ENCODE results near the gene PRR4. TPM values are rescaled to one million over a fixed set of nuclear protein-coding genes. Genes with fewer than 3 reads are reported as not detected.

Gene PRR4
- total and polyA plus RNA-seq, 8 donors, result 1.2 to 19.8 (median 9.1) TPM

DNA sequence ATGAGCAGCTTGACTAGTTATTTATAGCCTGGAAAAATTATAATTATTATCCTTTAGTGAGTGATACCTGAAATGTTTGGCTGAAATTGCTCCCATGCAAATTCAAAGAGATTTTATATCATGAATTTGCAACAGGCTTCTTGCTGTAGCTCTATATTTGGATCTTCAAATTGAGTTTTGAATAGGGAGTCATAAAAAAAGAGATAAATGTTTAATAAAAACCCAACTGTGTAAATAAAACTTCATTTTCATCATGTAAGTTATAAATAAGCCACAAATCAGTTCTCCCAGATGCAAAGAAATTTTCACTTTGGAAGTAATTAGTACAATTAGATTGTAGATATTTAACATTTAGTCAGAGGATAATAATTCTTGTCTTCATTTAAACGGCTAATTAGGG, 42.1 kb downstream of the PRR4 start, which contains the start of gene TAS2R8:
Gene TAS2R8, minus strand, starts transcription at position 101 of the 400 bp plus-strand sequence. CDS start 306 bp downstream, outside the sequence.
- no peak for ATAC-seq
- no peaks in the 10 kb centered on the region for H3K36me3 ChIP-seq
- intact Hi-C loops (cut with DNase I), result no loop called here

DNA sequence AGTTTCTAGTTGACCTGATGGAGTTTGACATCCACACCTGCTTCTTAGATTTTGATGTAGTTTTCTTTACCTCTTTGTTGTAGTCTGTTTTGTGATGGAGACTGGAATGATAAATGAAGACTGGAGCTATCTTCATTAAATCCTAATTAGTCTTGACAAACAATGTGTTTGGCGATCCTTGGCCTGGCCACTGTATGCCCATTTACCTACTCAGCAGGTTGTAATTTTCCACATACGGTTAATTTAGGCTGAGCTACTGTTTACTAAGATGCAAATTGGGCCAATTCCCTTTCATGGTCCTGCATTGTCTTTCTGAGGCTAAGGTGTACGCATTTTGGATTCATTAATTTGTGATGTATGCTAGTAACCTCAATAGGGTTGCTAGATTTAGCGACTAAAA, 46.7 kb downstream of the PRR4 start, which contains the start of gene TAS2R7:
Gene TAS2R7, minus strand, starts transcription at position 41 of the 400 bp plus-strand sequence. CDS start 57 bp downstream, outside the sequence.
- TF ChIP-seq, protein P1, sequence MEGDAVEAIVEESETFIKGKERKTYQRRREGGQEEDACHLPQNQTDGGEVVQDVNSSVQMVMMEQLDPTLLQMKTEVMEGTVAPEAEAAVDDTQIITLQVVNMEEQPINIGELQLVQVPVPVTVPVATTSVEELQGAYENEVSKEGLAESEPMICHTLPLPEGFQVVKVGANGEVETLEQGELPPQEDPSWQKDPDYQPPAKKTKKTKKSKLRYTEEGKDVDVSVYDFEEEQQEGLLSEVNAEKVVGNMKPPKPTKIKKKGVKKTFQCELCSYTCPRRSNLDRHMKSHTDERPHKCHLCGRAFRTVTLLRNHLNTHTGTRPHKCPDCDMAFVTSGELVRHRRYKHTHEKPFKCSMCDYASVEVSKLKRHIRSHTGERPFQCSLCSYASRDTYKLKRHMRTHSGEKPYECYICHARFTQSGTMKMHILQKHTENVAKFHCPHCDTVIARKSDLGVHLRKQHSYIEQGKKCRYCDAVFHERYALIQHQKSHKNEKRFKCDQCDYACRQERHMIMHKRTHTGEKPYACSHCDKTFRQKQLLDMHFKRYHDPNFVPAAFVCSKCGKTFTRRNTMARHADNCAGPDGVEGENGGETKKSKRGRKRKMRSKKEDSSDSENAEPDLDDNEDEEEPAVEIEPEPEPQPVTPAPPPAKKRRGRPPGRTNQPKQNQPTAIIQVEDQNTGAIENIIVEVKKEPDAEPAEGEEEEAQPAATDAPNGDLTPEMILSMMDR (IDR thresholded peaks at IDR 0.05), result no peak
- Histone ChIP-seq H3K27me3 (no peaks in the 10 kb centered on the region), H3K9me3 (no peaks in the 10 kb centered on the region), H3K4me1 (no peaks in the 10 kb centered on the region), H3K4me3 (no peak within 1 kb of the TSS), H3K27ac (no peak within 1 kb of the TSS), H3K36me3 (no peaks in the 10 kb centered on the region)
- DNase-seq (no peak), ATAC-seq (no peak)
- intact Hi-C loops (cut with DNase I), result no loop called here

More for the DNA sequence above, 42.1 kb downstream of the PRR4 start, which contains the start of gene TAS2R8:
- no peak within 1 kb of the TSS for H3K4me3 ChIP-seq
- H3K27me3 ChIP-seq, result no peaks in the 10 kb centered on the region
- no peaks in the 10 kb centered on the region for H3K9me3 ChIP-seq
- TF ChIP-seq, protein P1 (IDR thresholded peaks at IDR 0.05), result no peak
- no peak for DNase-seq
- no peaks in the 10 kb centered on the region for H3K4me1 ChIP-seq
- H3K27ac ChIP-seq, result no peak within 1 kb of the TSS

DNA sequence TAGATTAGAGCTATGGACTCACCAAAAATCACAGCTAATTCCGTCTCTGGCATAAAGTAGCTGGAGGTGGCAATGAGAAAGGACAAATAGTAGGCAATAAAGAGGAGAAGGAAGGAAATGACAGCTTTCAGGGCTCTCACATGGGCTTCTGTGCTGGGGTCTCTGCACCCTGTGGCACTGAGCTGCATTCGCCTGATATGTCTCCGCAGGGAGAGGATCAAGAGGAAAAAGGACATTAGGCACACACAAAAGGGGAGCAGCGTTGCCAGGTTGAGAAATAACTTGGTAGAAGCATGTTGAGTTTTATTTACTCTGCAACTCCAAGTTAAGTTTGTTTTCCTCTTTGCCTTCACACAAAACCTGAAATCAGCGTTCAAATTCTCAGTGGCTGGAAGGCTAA, 47.5 kb downstream of the PRR4 start:
- H3K4me3 ChIP-seq, result no peak overlapping the region
- no peak overlapping the region for H3K27ac ChIP-seq
- no peaks in the 10 kb centered on the region for H3K9me3 ChIP-seq
- no peak for ATAC-seq
- H3K27me3 ChIP-seq, result no peaks in the 10 kb centered on the region
- H3K36me3 ChIP-seq, result no peaks in the 10 kb centered on the region
- no peak for DNase-seq
- intact Hi-C loops (cut with DNase I), result no loop called here
- TF ChIP-seq, protein P1 (IDR thresholded peaks at IDR 0.05), result no peak
- no peaks in the 10 kb centered on the region for H3K4me1 ChIP-seq

Other genes with a start within 250 kb of the PRR4 start
- 10 to 100 TPM; 23.6 to 32.5 TPM for gene MAGOHB, start 235.9 kb downstream of the PRR4 start, total RNA-seq
- 10 to 100 TPM; 36.5 to 45.2 (median 40.4) TPM for gene MAGOHB, start 235.9 kb downstream of the PRR4 start, polyA plus RNA-seq (ENCODE audit: insufficient read length in 6 of 6)
- gene STYK1, start 175.4 kb downstream of the PRR4 start, total RNA-seq, result 1 to 10 TPM; 1.4 to 1.9 TPM
- gene STYK1, start 175.4 kb downstream of the PRR4 start, polyA plus RNA-seq (ENCODE audit: insufficient read length in 6 of 6), result under 1 TPM; 0.30 to 0.96 (median 0.57) TPM
- 100 to 1,000 TPM; 195 to 285 TPM for gene YBX3, start 126.2 kb downstream of the PRR4 start, total RNA-seq
- 100 to 1,000 TPM; 145 to 162 (median 151) TPM for gene YBX3, start 126.2 kb downstream of the PRR4 start, polyA plus RNA-seq (ENCODE audit: insufficient read length in 6 of 6)
- not detected for gene TAS2R7, start 46.8 kb downstream of the PRR4 start, total RNA-seq
- gene TAS2R7, start 46.8 kb downstream of the PRR4 start, polyA plus RNA-seq (ENCODE audit: insufficient read length in 6 of 6), result not detected
- gene TAS2R8, start 42.2 kb downstream of the PRR4 start, total RNA-seq, result not detected
- gene TAS2R8, start 42.2 kb downstream of the PRR4 start, polyA plus RNA-seq (ENCODE audit: insufficient read length in 6 of 6), result not detected
- not detected for gene TAS2R9, start 39.3 kb downstream of the PRR4 start, total RNA-seq
- gene TAS2R9, start 39.3 kb downstream of the PRR4 start, polyA plus RNA-seq (ENCODE audit: insufficient read length in 6 of 6), result not detected
- gene TAS2R10, start 23.1 kb downstream of the PRR4 start, total RNA-seq, result under 1 TPM in 1 of 2 donors, not detected in 1; 0.37 TPM
- gene TAS2R10, start 23.1 kb downstream of the PRR4 start, polyA plus RNA-seq (ENCODE audit: insufficient read length in 6 of 6), result 1 to 10 TPM; 1.9 to 3.3 (median 2.8) TPM
- gene PRH1, start 34.8 kb upstream of the PRR4 start, total RNA-seq, result 10 to 100 TPM; 10.6 to 12.0 TPM
- gene PRH1, start 34.8 kb upstream of the PRR4 start, polyA plus RNA-seq (ENCODE audit: insufficient read length in 6 of 6), result 10 to 100 TPM; 13.1 to 17.2 (median 16.0) TPM
- 1 to 10 TPM in 1 of 2 donors, under 1 TPM in 1; 0.99 to 1.0 TPM for gene TAS2R13, start 60.1 kb upstream of the PRR4 start, total RNA-seq
- gene TAS2R13, start 60.1 kb upstream of the PRR4 start, polyA plus RNA-seq (ENCODE audit: insufficient read length in 6 of 6), result under 1 TPM in 4 of 6 donors, not detected in 2; 0.14 to 0.59 (median 0.22) TPM
- not detected for gene PRH2, start 79.8 kb upstream of the PRR4 start, total RNA-seq
- 1 to 10 TPM in 1 of 6 donors, under 1 TPM in 5; 0.33 to 1.1 (median 0.67) TPM for gene PRH2, start 79.8 kb upstream of the PRR4 start, polyA plus RNA-seq (ENCODE audit: insufficient read length in 6 of 6)
- 1 to 10 TPM; 1.2 to 1.9 TPM for gene TAS2R14, start 89.8 kb upstream of the PRR4 start, total RNA-seq
- 1 to 10 TPM; 3.8 to 5.0 (median 4.8) TPM for gene TAS2R14, start 89.8 kb upstream of the PRR4 start, polyA plus RNA-seq (ENCODE audit: insufficient read length in 6 of 6)
- gene TAS2R50, start 137.4 kb upstream of the PRR4 start, total RNA-seq, result 1 to 10 TPM; 1.0 to 1.1 TPM
- gene TAS2R50, start 137.4 kb upstream of the PRR4 start, polyA plus RNA-seq (ENCODE audit: insufficient read length in 6 of 6), result under 1 TPM in 5 of 6 donors, not detected in 1; 0.17 to 0.34 (median 0.20) TPM
- gene TAS2R20, start 148.8 kb upstream of the PRR4 start, total RNA-seq, result 1 to 10 TPM; 1.6 to 1.7 TPM
- 1 to 10 TPM; 2.3 to 3.6 (median 3.1) TPM for gene TAS2R20, start 148.8 kb upstream of the PRR4 start, polyA plus RNA-seq (ENCODE audit: insufficient read length in 6 of 6)
- 1 to 10 TPM; 2.0 to 3.3 TPM for gene TAS2R19, start 173.1 kb upstream of the PRR4 start, total RNA-seq
- gene TAS2R19, start 173.1 kb upstream of the PRR4 start, polyA plus RNA-seq (ENCODE audit: insufficient read length in 6 of 6), result 1 to 10 TPM; 1.5 to 3.3 (median 2.2) TPM
- gene TAS2R31, start 181.9 kb upstream of the PRR4 start, total RNA-seq, result 1 to 10 TPM; 2.1 to 3.4 TPM
- gene TAS2R31, start 181.9 kb upstream of the PRR4 start, polyA plus RNA-seq (ENCODE audit: insufficient read length in 6 of 6), result 1 to 10 TPM; 1.2 to 2.9 (median 2.2) TPM
- gene TAS2R46, start 212.8 kb upstream of the PRR4 start, total RNA-seq, result 1 to 10 TPM; 1.0 to 1.4 TPM
- under 1 TPM in 4 of 6 donors, not detected in 2; 0.20 to 0.37 (median 0.31) TPM for gene TAS2R46, start 212.8 kb upstream of the PRR4 start, polyA plus RNA-seq (ENCODE audit: insufficient read length in 6 of 6)
- gene TAS2R43, start 242.8 kb upstream of the PRR4 start, total RNA-seq, result under 1 TPM; 0.52 to 0.71 TPM
- under 1 TPM; 0.38 to 0.78 (median 0.60) TPM for gene TAS2R43, start 242.8 kb upstream of the PRR4 start, polyA plus RNA-seq (ENCODE audit: insufficient read length in 6 of 6)